ENCODE measurements around the gene TRMT112.

Gene TRMT112

GRCh38 chr11:64306563-64306875 lies 10.8 kb downstream of the TRMT112 start:
- H3F3A ChIP-seq (ENCODE audit: insufficient read depth, low read length): no peaks in the 10 kb centered on the region

GRCh38 chr11:64305691-64306562 lies 11.4 kb downstream of the TRMT112 start:
- Histone ChIP-seq H3K4me3 (ENCODE audit: low read depth, low read length, poor library complexity, severe bottlenecking) (peak overlapping the region; percentile 70), H3K27ac (ENCODE audit: low read depth, low read length, poor library complexity, severe bottlenecking) (peak overlapping the region; percentile 4), H3F3A (ENCODE audit: insufficient read depth, low read length) (no peaks in the 10 kb centered on the region), H3K4me1 (ENCODE audit: insufficient read depth, low read length, severe bottlenecking) (peaks cover 20% of the 10 kb centered on the region), H3K9ac (ENCODE audit: low read length) (peak overlapping the region; percentile 92), H3K79me2 (ENCODE audit: insufficient read depth, low read length) (peaks cover 10% of the 10 kb centered on the region), H3K9me3 (ENCODE audit: low read length) (no peaks in the 10 kb centered on the region), H3K9me2 (ENCODE audit: low read depth, low read length) (no peaks in the 10 kb centered on the region), H3K4me2 (ENCODE audit: low read length) (peak overlapping the region; percentile 94), H3K27me3 (ENCODE audit: insufficient read depth, low read length) (no peaks in the 10 kb centered on the region), H4K20me1 (ENCODE audit: insufficient read depth, low read length) (no peaks in the 10 kb centered on the region), H2AFZ (ENCODE audit: low read length) (no peak overlapping the region), H3K36me3 (ENCODE audit: insufficient read depth, low read length) (peaks cover 14% of the 10 kb centered on the region; the same call in 1 of the 2 replicates)
- TF ChIP-seq EZH2 (IDR thresholded peaks at IDR 0.05; ENCODE audit: borderline replicate concordance, low read length): no peak
- TF ChIP-seq CTCF (IDR thresholded peaks at IDR 0.05; ENCODE audit: low read length): peak; percentile 65

More at GRCh38 chr11:64306563-64306875, 10.8 kb downstream of the TRMT112 start:
- peaks cover 10% of the 10 kb centered on the region for H3K79me2 ChIP-seq (ENCODE audit: insufficient read depth, low read length)
- H3K36me3 ChIP-seq (ENCODE audit: insufficient read depth, low read length): peaks cover 16% of the 10 kb centered on the region; the same call in 1 of the 2 replicates
- peaks cover 19% of the 10 kb centered on the region for H3K4me1 ChIP-seq (ENCODE audit: insufficient read depth, low read length, severe bottlenecking)
- H3K9me3 ChIP-seq (ENCODE audit: low read length): no peaks in the 10 kb centered on the region
- peak overlapping the region; percentile 70 for H3K4me3 ChIP-seq (ENCODE audit: low read depth, low read length, poor library complexity, severe bottlenecking)
- peak overlapping the region; percentile 92 for H3K9ac ChIP-seq (ENCODE audit: low read length)
- H3K4me2 ChIP-seq (ENCODE audit: low read length): peak overlapping the region; percentile 94
- H3K27me3 ChIP-seq (ENCODE audit: insufficient read depth, low read length): no peaks in the 10 kb centered on the region
- H3K27ac ChIP-seq (ENCODE audit: low read depth, low read length, poor library complexity, severe bottlenecking): peak overlapping the region; percentile 4
- H3K9me2 ChIP-seq (ENCODE audit: low read depth, low read length): no peaks in the 10 kb centered on the region
- H4K20me1 ChIP-seq (ENCODE audit: insufficient read depth, low read length): no peaks in the 10 kb centered on the region
- TF ChIP-seq CTCF (IDR thresholded peaks at IDR 0.05; ENCODE audit: low read length) (no peak), EZH2 (IDR thresholded peaks at IDR 0.05; ENCODE audit: borderline replicate concordance, low read length) (no peak)
- H2AFZ ChIP-seq (ENCODE audit: low read length): no peak overlapping the region

- Histone ChIP-seq H3K4me1 (ENCODE audit: insufficient read depth, low read length, severe bottlenecking) (peaks cover 27% of the 10 kb centered on the region), H3K4me2 (ENCODE audit: low read length) (peak within 1 kb of the TSS; percentile 94), H3F3A (ENCODE audit: insufficient read depth, low read length) (no peaks in the 10 kb centered on the region), H2AFZ (ENCODE audit: low read length) (no peak within 1 kb of the TSS), H3K9ac (ENCODE audit: low read length) (peak within 1 kb of the TSS; percentile 95), H3K27me3 (ENCODE audit: insufficient read depth, low read length) (no peaks in the 10 kb centered on the region; the same call in 1 of the 2 replicates), H3K9me3 (ENCODE audit: low read length) (no peaks in the 10 kb centered on the region), H3K9me2 (ENCODE audit: low read depth, low read length) (no peaks in the 10 kb centered on the region), H3K4me3 (ENCODE audit: low read depth, low read length, poor library complexity, severe bottlenecking) (peak within 1 kb of the TSS; percentile 77), H3K36me3 (ENCODE audit: insufficient read depth, low read length) (peaks cover 9% of the 10 kb centered on the region; the same call in 1 of the 2 replicates), H4K20me1 (ENCODE audit: insufficient read depth, low read length) (no peaks in the 10 kb centered on the region), H3K79me2 (ENCODE audit: insufficient read depth, low read length) (peaks cover 10% of the 10 kb centered on the region), H3K27ac (ENCODE audit: low read depth, low read length, poor library complexity, severe bottlenecking) (peak within 1 kb of the TSS; percentile 95)
- no peak for TF ChIP-seq EZH2 (IDR thresholded peaks at IDR 0.05; ENCODE audit: borderline replicate concordance, low read length)
- no peak for TF ChIP-seq CTCF (IDR thresholded peaks at IDR 0.05; ENCODE audit: low read length)
Measured at GRCh38 chr11:64305075-64305690, 12.2 kb downstream of the TRMT112 start, which contains the start of gene ESRRA. TSS of gene ESRRA (plus strand) at chr11:64305524. CDS start at chr11:64307180, 1,656 bp downstream.
